ENCODE results near the gene PCBP3.

PCBP3 gene

DNA sequence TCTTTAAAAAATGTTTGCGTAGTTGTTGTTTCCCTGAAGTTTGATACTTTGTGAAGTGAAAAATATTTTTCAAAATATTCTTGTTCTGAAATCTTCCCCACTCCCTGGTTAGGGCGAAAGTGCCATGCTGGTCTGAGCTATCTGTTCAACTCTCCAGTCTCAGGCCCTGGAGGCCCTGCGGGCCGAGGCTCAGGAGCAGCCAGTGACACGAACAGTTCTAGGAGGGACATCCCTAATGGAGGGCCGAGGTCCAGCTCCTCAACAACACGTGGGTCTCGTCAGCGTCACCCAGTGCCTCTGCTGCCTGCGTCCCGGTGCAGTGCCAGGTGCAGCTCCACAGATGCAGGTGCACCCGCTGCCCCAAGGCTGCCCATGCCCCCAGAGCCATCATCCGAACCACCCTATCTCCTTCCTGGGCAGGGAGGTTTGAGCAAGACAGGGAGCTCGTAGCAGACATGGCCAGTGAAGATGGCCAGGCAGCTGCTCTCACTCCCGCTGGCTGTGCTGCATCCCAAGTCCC lies 268.3 kb downstream of the PCBP3 start:
- TF ChIP-seq, protein P1, sequence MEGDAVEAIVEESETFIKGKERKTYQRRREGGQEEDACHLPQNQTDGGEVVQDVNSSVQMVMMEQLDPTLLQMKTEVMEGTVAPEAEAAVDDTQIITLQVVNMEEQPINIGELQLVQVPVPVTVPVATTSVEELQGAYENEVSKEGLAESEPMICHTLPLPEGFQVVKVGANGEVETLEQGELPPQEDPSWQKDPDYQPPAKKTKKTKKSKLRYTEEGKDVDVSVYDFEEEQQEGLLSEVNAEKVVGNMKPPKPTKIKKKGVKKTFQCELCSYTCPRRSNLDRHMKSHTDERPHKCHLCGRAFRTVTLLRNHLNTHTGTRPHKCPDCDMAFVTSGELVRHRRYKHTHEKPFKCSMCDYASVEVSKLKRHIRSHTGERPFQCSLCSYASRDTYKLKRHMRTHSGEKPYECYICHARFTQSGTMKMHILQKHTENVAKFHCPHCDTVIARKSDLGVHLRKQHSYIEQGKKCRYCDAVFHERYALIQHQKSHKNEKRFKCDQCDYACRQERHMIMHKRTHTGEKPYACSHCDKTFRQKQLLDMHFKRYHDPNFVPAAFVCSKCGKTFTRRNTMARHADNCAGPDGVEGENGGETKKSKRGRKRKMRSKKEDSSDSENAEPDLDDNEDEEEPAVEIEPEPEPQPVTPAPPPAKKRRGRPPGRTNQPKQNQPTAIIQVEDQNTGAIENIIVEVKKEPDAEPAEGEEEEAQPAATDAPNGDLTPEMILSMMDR (IDR thresholded peaks at IDR 0.05; ENCODE audit: low read depth, low read length, missing control alignments), result no peak
- no peak for DNase-seq (ENCODE audit: low read depth)
- H3K4me3 ChIP-seq (ENCODE audit: low read depth, low read length), result no peak overlapping the region
- in situ Hi-C loops (cut with HindIII; ENCODE audit: low sequenced_read_pairs), result no loop called here

DNA sequence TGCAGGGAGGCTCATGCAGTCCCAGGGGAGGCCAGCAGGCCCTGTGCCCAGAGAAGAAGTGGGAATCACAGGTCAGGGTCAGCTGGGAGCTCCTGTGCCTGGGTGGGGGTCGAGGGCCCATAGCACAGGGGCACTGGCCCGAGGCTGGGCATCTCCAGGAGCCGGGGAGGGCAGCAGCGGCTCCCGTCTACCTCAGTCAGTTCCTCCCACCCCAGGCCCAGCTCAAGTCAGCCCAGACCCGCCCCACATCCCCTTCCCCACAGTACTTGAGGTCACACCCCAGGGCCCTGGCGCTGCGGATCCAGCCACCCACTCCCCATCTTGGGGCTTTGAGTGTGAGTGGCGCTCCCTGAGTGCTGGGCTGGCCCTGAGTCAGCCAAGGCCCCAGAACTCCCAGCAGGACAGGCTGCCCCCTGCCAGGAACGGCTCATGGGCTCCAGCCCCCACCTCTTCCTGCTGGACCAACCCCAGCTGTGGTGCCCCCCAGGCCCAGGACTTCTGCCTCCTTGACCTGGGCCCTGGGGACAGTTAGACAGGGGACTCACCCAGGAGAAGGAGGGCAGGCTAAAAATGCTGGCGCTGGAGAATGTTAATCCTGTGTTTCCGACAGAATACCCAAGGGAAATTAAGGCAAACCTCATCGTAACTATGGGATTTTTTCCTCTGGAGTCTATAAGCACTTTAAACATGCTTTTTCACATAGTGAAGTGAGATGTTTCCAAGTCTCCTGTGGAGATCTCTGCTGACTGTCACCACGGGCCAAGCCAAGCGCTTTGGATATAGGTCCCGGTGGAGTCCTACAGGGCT lies 269.3 kb downstream of the PCBP3 start:
- H3K4me3 ChIP-seq (ENCODE audit: low read depth, low read length), result no peak overlapping the region
- in situ Hi-C loops (cut with HindIII; ENCODE audit: low sequenced_read_pairs), result no loop called here

DNA sequence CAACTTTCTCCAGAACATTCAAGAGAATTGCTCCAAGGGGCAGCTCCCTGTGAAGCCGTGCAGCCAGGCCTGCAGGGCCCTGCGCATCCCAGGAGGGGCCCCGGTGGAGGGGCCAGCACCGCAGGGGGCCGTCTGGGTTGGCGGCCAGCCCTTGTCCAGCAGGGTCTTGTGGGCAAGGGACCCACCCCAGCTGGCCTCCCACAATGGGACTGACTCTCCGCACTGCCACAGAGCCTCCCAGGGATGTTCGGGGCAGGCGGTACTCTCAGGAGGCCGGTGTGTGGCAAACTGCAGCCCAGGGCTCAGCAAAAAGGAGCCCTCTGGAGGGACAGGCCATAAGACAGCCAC lies 269.9 kb downstream of the PCBP3 start:
- TF ChIP-seq, protein P1 (IDR thresholded peaks at IDR 0.05; ENCODE audit: low read depth, low read length, missing control alignments), result no peak
- in situ Hi-C loops (cut with HindIII; ENCODE audit: low sequenced_read_pairs), result no loop called here
- H3K4me3 ChIP-seq (ENCODE audit: low read depth, low read length), result no peak overlapping the region
- DNase-seq (ENCODE audit: low read depth), result no peak

More for the DNA sequence above, 269.3 kb downstream of the PCBP3 start:
- TF ChIP-seq, protein P1 (IDR thresholded peaks at IDR 0.05; ENCODE audit: low read depth, low read length, missing control alignments), result no peak
- DNase-seq (ENCODE audit: low read depth), result no peak

DNA sequence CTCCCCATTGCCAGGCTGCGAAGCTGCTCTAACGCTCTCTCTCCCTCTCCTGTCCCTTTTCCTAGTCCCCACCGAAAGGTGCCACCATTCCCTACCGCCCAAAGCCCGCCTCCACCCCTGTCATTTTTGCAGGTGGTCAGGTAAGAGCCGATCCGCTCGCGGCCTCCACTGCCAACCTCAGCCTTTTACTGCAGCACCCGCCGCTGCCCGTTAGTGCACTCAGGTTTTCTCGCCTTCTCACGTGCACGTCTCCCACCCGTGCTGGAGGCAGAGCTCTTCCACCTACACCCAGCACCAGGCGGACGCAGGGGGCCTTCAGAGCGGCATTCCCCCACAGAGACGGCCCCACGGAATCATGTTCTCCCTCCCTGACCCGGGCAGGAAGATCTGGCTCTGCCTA lies 270.4 kb downstream of the PCBP3 start:
- TF ChIP-seq, protein P1 (IDR thresholded peaks at IDR 0.05; ENCODE audit: low read depth, low read length, missing control alignments), result no peak
- in situ Hi-C loops (cut with HindIII; ENCODE audit: low sequenced_read_pairs), result no loop called here
- DNase-seq (ENCODE audit: low read depth), result no peak
- H3K4me3 ChIP-seq (ENCODE audit: low read depth, low read length), result no peak overlapping the region

DNA sequence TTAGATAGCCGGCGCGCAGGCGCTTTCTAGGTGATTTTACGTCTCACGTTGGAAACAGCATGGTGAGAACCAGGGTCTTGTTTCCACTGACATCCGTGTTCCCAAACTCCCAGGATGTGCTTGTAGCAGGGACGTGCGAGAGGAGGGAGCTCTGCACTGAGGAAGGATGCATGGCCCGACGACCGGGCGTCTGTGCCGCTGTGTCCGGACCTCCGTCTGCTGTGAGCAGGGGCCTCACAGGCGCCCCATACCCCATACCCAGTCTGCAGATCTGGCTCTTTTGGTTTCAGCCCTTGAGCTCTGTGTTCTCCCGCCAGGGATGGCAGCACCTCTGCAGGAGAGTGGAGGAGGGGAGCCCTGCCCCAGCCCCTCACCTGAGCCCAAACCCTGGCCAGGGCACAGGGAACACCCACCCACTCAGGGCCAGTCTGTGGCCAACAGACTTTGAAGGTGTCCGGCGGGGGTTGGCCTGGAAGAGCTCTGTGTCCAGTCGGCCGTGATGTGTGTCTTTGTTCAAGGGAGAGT lies 270.9 kb downstream of the PCBP3 start:
- H3K4me3 ChIP-seq (ENCODE audit: low read depth, low read length), result no peak overlapping the region
- in situ Hi-C loops (cut with HindIII; ENCODE audit: low sequenced_read_pairs), result no loop called here
- no peak for DNase-seq (ENCODE audit: low read depth)
- TF ChIP-seq, protein P1 (IDR thresholded peaks at IDR 0.05; ENCODE audit: low read depth, low read length, missing control alignments), result no peak

DNA sequence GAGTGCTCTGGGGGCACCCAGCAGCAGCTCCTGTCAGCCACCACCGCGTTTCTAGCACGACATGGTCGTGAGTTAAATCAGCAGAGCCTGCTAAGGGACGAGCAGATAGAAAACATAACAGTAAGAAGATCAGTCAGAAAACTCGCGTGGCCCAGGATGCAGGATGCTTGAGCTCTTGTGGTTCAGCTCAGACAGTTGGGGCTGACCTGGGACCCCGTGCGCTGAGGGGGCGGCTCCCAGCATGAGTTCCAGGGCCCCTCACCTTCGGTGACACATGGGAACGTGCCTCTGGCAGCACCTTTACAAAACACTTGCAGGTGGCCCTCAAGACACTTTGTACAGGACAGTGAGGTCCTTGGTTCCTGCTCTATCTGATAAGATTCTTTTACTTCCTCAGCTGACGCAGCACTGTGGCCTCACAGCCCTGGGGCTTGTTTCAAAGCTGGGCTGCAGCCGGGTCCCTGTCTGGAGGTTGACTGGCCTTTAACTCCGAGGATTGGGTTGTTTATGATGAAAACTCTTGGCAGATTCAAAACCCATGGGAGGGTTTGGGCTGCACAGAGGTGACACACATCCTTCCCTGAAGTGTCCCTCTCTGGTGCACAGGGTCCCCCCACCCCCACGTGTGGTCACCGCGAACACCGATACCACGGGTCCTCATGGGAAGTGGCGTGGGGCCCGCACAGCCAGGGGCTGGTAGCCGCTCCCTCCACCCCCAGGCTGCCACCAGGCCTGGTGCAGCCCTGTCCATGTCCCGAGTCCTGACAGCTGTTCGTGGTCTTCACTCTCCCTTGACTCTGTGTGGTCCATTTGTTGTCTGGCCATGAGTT lies 272.7 kb downstream of the PCBP3 start:
- TF ChIP-seq, protein P1 (IDR thresholded peaks at IDR 0.05; ENCODE audit: low read depth, low read length, missing control alignments), result no peak
- in situ Hi-C loops (cut with HindIII; ENCODE audit: low sequenced_read_pairs), result no loop called here

More for the DNA sequence above, 272.7 kb downstream of the PCBP3 start:
- no peak overlapping the region for H3K4me3 ChIP-seq (ENCODE audit: low read depth, low read length)
- no peak for DNase-seq (ENCODE audit: low read depth)

Measured in astrocyte of the cerebellum (primary cell).